Measurements from ENCODE around the gene ANK3. TPM values are rescaled to one million over a fixed set of nuclear protein-coding genes. Genes with fewer than 3 reads are reported as not detected.

The ANK3 gene
- polyA plus RNA-seq, 1 donor (not counting 4 experiments of a cell fraction or from before 2014, with no cell fraction given): 8.3 TPM

DNA sequence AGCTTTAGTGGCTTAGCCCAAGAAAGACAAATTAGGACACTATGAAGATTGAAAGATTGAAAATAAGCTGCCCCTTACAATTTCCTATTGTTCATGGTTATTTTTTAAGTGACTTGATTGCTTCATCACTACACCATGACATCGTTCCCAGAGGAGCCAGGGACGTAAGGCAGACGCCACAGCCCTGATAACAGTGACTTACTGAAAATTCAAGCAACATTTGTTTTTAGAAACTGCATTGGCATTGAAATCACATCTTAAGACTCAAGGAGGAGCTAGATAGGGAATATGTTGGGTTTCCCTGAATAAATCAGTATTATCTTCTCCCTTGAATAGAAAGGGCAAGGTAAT lies 38.7 kb upstream of the ANK3 start:
- Histone ChIP-seq H4K20me1 (ENCODE audit: control insufficient read depth, extremely low read depth, insufficient read depth, low read length) (no peaks in the 10 kb centered on the region), H2AFZ (ENCODE audit: control insufficient read depth, low read length) (no peak overlapping the region), H3K4me2 (ENCODE audit: control insufficient read depth, extremely low read depth, insufficient read depth, low read depth, low read length) (peak overlapping the region; percentile 19), H3K9me1 (ENCODE audit: control insufficient read depth, extremely low read depth, insufficient read depth, low read length) (no peaks in the 10 kb centered on the region), H3K9ac (ENCODE audit: control insufficient read depth, extremely low read depth, insufficient read depth, low read length) (no peak overlapping the region), H3K27me3 (ENCODE audit: control insufficient read depth, extremely low read depth, insufficient read depth, low read length) (no peaks in the 10 kb centered on the region), H3K9me3 (ENCODE audit: control insufficient read depth, low read depth, low read length) (no peaks in the 10 kb centered on the region), H3K36me3 (ENCODE audit: control insufficient read depth in 2 of 2, extremely low read depth in 1 of 2, insufficient read depth in 2 of 2, low read length in 2 of 2) (no peaks in the 10 kb centered on the region), H3K27ac (ENCODE audit: control insufficient read depth, insufficient read depth, low read length) (peak overlapping the region; percentile 10), H3K4me3 (ENCODE audit: control insufficient read depth in 2 of 3, extremely low read depth in 1 of 3, insufficient read depth in 2 of 3, low read depth in 1 of 3, low read length in 3 of 3) (no peak overlapping the region), H3K79me2 (ENCODE audit: control insufficient read depth, insufficient read depth, low read length) (no peaks in the 10 kb centered on the region), H3K4me1 (ENCODE audit: control insufficient read depth, extremely low read depth, insufficient read depth, low read length) (peaks cover 53% of the 10 kb centered on the region)
- dilution Hi-C loops (cut with MboI; ENCODE audit: extremely low pct_ligation_motif_present, low sequenced_read_pairs): loop anchor here (25.0 kb wide), 1 partner anchor 316 kb away; no protein-coding TSS in a partner anchor
- DNase-seq (ENCODE audit: low read depth, low spot score): no peak
- FAIRE-seq: no peak
- TF ChIP-seq EZH2 (IDR thresholded peaks at IDR 0.05; ENCODE audit: low read length): no peak
- TF ChIP-seq, protein P1, sequence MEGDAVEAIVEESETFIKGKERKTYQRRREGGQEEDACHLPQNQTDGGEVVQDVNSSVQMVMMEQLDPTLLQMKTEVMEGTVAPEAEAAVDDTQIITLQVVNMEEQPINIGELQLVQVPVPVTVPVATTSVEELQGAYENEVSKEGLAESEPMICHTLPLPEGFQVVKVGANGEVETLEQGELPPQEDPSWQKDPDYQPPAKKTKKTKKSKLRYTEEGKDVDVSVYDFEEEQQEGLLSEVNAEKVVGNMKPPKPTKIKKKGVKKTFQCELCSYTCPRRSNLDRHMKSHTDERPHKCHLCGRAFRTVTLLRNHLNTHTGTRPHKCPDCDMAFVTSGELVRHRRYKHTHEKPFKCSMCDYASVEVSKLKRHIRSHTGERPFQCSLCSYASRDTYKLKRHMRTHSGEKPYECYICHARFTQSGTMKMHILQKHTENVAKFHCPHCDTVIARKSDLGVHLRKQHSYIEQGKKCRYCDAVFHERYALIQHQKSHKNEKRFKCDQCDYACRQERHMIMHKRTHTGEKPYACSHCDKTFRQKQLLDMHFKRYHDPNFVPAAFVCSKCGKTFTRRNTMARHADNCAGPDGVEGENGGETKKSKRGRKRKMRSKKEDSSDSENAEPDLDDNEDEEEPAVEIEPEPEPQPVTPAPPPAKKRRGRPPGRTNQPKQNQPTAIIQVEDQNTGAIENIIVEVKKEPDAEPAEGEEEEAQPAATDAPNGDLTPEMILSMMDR (optimal IDR thresholded peaks at IDR 0.05 in 1 of 3, IDR thresholded peaks at IDR 0.05 in 1 of 3, conservative IDR thresholded peaks at IDR 0.05 in 1 of 3; ENCODE audit: extremely low read depth in 1 of 3, insufficient read depth in 2 of 3, low read length in 3 of 3): no peak

DNA sequence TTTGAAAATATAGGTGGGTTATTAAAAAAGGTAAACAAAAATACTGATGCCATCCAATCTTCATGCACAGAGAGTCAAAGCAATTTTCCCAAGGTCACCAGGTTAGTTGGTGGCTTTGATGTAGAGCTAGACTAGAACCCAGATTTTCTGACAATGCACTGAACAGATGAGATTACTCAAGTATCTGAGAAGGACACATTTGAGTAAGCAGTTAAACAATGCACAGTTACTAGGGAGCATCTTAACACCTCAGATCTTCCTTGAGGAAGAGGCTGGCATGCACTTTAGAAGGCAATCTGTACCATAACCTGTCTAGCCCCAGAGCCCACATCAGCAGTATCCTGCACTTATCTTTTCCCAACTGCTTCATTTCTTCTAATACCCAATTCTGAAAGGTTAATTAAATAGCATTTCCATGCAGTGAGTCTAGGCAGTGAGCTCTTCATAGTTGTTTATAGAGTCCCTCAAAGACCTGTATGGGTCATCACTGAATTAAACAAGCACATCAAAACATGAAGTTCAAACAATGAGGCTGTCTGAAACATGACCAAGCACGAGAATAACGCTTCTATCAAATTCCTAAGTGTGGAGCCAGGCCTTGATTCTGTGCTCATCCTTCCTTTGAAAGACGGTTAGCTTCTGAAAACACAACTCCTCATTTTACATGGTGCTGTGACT lies 38.2 kb upstream of the ANK3 start:
- no peak overlapping the region for H3K9ac ChIP-seq (ENCODE audit: control insufficient read depth, extremely low read depth, insufficient read depth, low read length)
- no peaks in the 10 kb centered on the region for H3K79me2 ChIP-seq (ENCODE audit: control insufficient read depth, insufficient read depth, low read length)
- H3K4me1 ChIP-seq (ENCODE audit: control insufficient read depth, extremely low read depth, insufficient read depth, low read length): peaks cover 53% of the 10 kb centered on the region
- no peaks in the 10 kb centered on the region for H3K27me3 ChIP-seq (ENCODE audit: control insufficient read depth, extremely low read depth, insufficient read depth, low read length)
- DNase-seq (ENCODE audit: low read depth, low spot score) (no peak), FAIRE-seq (peak; percentile 68)
- no peaks in the 10 kb centered on the region for H3K36me3 ChIP-seq (ENCODE audit: control insufficient read depth in 2 of 2, extremely low read depth in 1 of 2, insufficient read depth in 2 of 2, low read length in 2 of 2)
- dilution Hi-C loops (cut with MboI; ENCODE audit: extremely low pct_ligation_motif_present, low sequenced_read_pairs): loop anchor here (25.0 kb wide), 1 partner anchor 316 kb away; no protein-coding TSS in a partner anchor
- H3K4me3 ChIP-seq (ENCODE audit: control insufficient read depth in 2 of 3, extremely low read depth in 1 of 3, insufficient read depth in 2 of 3, low read depth in 1 of 3, low read length in 3 of 3): no peak overlapping the region
- H3K9me1 ChIP-seq (ENCODE audit: control insufficient read depth, extremely low read depth, insufficient read depth, low read length): no peaks in the 10 kb centered on the region
- no peak for TF ChIP-seq EZH2 (IDR thresholded peaks at IDR 0.05; ENCODE audit: low read length)
- TF ChIP-seq, protein P1 (optimal IDR thresholded peaks at IDR 0.05 in 1 of 3, IDR thresholded peaks at IDR 0.05 in 1 of 3, conservative IDR thresholded peaks at IDR 0.05 in 1 of 3; ENCODE audit: extremely low read depth in 1 of 3, insufficient read depth in 2 of 3, low read length in 3 of 3): no peak
- no peaks in the 10 kb centered on the region for H4K20me1 ChIP-seq (ENCODE audit: control insufficient read depth, extremely low read depth, insufficient read depth, low read length)
- H3K9me3 ChIP-seq (ENCODE audit: control insufficient read depth, low read depth, low read length): no peaks in the 10 kb centered on the region
- H3K4me2 ChIP-seq (ENCODE audit: control insufficient read depth, extremely low read depth, insufficient read depth, low read depth, low read length): peak overlapping the region; percentile 19
- H3K27ac ChIP-seq (ENCODE audit: control insufficient read depth, insufficient read depth, low read length): peak overlapping the region; percentile 10
- no peak overlapping the region for H2AFZ ChIP-seq (ENCODE audit: control insufficient read depth, low read length)

Measured in keratinocyte (primary cell).